T-helper 22 cell (primary cell): ENCODE data around the gene POLR2H.

Experiments
- DNase-seq: peaks from one replicate; pipeline ENCODE4 v3.0.0-alpha.2; 2020; ENCODE audit warnings: low read depth

The POLR2H gene

DNA sequence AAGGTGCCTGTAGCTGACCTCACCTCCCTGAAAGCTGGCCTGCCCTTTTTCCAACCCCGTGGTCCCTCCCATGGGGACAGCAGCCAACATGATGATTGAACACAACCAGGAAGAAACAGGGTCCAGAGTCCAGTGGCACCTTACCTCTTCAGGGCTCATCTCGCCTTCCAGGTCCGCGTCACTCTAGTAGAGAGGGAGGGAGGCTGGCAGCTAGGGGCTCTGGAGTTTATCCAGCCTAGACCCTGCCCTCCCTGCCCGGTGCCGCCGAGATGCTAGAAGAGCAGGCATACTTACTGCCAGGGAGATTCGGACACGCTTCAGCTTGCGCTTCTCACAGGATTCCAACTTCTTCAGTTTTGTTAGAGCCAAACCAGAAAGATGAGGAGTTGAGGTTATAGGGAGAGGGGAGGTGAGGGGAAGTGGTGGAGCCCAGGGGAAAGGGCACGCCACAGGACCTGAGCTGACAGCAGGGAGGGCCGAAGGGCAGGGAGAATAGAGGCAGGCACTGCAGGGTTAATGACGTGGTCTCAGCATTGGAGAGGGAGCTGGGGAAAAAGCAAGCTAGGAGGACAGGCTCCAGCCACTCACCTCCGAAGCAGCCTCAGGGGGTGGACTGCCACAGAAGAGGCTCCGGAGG is 9.2 kb upstream of the POLR2H start:
- DNase-seq, result no peak

DNA sequence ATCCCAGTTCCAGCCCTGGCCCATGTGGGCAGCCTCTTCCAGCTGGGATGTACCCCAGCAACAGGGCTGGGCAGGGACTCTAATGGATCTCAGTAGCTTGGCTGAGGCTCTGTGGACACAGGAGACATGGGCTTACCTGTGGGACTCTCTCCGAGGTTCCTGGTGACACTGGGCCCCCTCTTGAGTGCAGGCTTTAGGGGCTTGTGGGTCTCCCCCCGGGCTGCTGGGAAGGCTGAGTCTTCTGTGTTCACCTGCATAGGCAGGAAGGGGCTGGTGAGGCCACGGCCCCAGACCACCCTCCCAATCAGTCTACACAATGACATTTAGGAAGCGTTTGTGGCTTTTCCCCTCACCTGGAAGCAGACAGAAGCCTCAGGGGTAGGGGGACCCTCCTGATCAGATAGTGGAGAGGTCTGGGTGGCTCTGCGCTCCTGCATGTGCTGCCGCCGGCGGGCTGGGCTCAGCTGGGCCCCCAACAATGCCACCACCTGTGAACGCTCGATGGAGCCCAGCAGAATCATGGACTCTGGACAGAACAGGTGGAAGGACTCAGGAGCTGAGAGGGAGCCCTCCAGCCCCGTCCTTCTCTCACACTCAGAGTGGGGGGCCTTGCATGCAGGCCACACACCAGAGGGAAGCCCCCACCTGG is 8.5 kb upstream of the POLR2H start:
- no peak for DNase-seq

DNA sequence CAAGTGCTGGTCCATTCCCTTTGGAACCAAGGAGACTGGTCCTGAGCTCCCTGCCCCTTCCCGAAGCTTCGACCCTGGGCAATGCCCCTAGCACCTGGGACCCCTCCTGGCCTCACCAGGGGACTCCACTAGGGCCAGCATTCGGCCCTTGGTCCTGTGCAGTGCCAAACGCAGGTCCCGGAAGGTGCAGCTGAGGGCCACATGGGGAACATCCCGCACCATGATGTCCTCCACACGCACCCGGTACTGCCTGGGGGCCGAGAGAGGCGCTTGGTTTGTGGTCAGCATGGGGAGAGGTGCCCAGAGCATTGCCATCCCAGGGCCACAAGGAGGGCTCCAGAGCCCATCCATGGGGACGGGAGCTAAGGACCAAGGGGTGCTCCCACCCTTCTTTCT is 8.0 kb upstream of the POLR2H start:
- no peak for DNase-seq

DNA sequence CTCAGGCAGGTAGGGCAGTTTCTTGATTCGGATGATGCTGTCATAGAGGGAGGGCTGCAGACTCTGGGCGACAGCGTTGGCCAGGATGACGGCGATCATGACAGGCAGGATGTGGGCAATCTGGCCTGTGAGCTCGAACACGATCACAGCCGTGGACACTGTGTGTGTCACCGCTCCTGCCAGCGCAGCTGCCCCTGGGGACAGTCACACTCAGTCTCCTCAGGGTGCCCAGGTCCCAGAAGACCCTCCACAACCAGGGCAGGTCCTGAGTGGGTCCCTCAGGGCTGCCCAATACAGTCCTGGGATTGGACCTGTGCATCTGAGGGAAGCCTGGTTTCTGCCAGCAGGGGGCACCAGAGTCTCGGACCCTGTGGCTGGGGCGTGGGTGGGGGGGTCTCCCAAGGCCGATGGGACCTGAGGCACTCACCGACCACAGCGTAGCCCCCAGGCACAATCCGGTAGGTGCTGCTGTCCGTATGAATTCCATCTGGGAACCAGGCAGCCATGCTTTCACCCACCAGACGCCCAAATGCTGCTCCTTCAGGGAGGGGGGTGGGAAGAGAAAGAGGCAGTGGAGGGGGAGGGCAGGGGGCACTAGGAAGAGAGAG is 7.3 kb upstream of the POLR2H start:
- peak; percentile 18 for DNase-seq

DNA sequence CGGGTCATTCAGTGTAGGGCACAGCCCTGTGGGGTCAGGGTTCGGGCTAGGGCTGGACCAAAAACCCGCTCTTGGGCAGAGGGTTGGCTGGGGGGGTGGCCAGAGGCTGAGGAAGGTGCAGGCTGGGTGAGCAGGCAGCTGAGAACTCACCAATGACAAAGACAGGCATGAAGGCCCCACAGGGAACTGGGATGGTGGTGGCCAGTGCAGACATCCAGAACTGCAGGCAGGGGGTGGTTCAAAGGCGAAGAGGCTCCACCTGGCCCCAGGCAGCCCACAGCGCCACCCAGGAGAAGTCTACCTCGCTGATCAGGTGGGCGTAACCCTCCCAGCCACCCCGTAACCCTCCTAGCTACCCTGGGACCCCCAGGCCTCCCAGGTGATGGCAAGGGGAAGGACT is 6.8 kb upstream of the POLR2H start:
- no peak for DNase-seq

DNA sequence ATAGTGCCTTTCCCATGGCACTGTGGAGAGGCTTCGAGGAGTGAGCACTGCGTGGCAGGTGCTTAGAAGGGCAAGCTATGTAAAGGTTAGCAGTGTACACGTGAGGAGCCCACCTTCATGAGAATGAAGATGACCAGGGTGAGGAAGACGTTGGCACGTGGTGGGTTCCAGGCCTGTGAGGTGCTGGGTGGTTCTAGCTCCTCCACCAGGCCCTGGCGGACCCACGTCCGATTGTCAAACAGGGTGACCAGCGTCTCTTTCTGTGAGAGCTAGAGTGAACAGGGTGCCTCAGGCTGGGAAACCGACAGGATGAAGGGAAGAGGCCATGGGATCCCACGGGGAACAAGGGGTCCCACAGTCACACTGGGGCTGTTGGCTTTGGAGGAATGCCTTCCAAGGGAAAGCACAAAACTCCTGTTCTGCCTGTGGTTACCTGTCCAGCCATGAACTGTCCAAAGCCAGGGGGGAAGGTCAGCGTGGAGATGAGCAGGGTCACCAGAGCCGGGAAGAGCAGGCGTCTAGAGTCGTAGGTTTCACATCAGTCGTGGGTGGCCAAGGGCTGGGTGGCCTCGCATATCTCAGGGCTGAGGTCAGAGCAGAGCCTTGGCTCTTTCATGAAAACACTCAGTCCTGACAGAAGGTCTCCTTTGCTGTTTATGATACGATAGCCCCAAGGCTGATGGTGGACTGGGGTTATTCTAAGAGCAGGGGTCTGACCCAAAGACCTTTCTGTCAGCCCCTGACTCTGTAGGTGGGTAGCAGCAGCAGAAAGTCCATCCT is 6.1 kb upstream of the POLR2H start:
- no peak for DNase-seq

DNA sequence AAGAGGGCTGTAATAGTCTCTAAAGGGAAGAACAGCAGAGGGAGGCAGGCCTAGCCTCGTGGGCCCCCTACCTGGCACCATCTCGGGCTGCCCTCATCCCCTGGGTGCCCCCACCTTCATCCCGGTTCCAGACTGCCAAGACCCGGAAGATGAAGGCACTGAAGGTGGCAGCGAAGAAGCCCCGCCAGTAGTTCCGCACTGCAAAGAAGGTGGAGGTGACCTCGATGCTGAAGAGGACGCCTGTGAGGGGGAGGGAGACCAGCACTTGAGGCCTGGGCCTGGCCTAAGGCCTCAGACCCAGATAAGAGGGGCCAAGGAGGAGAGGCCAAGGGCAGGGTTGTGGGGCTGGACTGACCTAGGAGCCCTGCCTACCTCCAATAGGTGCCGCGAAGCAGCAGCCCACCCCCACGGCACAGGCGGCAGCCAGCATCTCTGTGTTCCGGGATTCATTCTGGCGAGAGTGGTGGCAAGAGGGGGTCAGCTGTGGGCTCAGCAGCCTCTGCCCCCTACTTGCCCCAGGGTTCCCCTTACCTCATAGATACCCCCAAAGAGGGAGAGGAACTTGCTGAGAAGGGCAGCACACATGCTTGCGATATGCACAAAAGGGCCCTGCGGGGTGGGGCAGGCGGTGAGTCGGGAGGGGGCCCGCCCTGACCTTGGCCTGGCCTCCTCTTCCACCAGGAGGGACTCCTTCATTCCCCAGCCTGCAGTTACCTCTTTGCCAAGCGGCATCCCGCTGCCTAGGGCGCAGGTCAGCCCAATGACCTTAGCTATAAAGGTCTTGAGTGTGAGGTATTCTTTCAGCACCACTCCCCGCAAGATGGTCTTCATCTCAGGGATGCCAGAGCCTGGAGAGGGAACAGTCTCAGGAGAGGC is 4.0 kb upstream of the POLR2H start:
- no peak for DNase-seq

DNA sequence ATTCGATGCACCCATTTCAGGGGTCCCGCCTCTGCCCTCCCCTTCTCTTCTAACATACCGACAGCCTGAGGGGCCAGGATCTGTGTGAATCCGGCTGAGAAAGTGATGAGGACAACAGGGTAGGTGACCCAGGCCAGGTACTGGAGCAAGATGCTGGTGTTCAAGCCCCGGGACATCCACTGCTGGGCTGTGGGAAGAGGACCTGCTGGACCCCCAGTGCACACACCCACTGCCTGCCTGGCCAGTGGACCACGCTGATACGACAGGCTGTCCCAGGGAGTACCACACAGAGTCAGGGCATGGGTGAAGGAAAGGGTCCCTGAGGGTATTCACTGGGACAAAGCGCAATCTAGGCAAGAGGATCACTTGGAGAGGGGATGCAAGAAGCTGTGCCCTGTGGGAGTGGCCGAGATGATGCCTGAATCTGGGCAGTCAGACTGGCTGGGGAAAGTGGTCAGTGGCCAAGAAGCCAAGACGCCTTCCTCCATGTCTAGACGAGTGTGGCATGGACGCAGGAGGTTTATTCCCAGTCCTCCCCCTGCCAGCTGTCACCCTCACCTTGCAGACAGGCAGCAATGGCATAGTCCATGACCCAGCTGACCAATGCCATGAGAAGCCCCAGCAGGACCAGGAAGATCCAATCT is 3.3 kb upstream of the POLR2H start:
- no peak for DNase-seq

DNA sequence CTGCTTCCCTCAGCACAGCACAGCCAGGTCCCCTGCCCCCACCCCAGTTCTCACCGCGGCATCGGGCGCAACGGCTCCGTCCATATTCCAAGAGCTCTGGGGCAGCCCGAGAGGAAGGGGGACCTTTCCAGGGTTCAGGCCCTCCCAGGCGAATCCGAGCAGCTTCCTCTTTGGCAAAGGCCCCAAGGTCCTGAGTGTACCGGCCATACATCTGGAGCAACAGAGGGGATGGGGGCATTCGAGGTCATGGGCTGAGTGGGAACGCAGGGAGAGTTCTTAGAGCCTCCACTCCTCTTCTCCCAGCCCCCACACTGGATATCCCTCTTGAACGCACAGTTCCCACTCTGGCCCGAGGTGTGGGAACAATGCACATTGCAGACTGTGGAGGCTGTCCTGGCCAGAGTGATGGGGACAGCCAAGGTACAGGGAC is 2.6 kb upstream of the POLR2H start:
- no peak for DNase-seq

DNA sequence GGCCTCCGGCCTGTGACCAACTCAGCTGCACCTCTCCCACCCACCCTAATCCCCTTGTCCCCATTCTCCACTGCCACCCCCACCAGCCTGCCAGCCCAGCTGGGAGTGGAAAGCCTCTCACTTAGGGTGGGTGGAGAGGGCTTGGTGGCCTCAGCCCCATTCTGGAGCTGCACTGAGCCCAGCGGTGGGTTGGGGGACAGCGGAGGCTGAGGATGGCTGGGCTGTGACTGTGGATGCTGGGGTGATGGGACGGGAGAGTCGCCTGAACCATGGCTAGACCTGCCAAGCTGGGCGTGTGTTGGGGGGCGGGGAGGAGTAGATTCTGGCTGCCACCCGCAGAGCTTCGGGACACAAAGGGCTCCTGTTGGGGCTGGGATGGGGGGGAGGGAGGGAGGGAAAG is 1.9 kb upstream of the POLR2H start:
- no peak for DNase-seq

DNA sequence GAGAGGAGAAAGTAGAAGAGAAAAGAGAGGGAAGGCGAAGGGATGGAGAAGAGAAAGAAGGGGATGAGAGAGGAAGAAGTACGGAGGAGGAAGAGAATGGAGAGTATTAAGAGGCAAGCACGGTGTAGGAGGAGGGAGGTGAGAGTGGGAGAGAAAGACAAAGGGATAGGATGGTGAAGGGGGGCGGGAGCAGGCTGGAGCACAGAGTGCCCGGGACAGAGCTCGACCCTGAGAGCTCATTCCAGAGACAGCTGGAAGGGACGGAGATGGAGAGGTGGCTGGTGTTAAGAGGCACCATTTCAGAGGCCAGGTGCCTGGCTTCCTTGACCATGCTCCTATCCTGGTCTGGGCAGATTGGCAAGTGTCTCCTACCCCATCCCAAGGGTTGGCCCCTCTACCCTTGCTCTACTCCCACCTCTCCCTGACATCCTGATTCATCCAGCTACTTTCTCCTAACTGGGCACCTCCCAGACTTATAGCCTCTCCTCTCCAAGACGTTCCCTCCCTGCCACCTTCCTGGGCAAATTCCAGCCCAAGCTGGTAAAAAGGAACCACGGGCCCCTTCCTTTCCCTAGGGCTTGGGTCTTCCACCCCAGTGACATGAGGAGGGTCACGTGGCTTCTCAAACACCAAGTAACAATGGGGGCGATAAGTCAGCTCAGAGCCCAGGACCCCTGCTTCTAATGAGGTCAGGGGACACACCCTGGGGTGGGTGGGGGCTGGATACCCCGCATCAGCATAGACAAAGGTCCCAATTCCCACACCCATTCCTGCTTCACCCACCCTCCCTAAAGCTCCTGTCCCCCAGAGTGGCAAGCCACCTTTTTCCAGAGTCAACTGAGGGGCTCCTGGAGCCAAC is 1.2 kb upstream of the POLR2H start:
- DNase-seq, result no peak

DNA sequence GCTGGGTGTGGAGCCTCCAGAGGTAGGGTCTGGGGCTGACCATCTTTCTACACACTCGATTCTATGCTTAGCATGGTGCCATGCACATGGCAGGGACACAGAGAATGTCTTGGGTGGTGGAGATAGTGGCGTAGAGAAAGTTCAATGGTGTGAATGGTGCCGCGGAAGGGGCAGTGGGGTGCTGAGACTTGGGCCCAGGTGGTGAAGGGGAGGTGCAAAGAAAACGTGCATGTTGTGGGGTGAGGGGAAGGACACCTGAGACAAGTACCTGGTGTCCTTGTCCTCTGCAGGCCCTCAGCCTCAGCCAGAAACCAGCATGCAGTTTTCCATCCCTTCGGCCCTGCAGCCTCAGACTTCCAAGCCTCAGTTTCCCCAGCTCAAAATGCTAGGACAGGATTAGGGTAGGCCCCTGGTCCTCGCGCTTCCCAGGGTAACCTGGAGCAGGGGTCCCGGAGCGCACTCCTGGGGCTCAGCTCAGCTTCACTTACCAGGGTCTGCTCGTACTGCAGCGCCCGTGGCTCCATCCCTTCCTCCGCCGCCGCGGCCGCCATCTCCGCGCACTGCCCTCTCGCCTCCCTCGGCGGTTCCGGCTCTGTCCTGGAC is 480 bp upstream of the POLR2H start:
- DNase-seq, result no peak

DNA sequence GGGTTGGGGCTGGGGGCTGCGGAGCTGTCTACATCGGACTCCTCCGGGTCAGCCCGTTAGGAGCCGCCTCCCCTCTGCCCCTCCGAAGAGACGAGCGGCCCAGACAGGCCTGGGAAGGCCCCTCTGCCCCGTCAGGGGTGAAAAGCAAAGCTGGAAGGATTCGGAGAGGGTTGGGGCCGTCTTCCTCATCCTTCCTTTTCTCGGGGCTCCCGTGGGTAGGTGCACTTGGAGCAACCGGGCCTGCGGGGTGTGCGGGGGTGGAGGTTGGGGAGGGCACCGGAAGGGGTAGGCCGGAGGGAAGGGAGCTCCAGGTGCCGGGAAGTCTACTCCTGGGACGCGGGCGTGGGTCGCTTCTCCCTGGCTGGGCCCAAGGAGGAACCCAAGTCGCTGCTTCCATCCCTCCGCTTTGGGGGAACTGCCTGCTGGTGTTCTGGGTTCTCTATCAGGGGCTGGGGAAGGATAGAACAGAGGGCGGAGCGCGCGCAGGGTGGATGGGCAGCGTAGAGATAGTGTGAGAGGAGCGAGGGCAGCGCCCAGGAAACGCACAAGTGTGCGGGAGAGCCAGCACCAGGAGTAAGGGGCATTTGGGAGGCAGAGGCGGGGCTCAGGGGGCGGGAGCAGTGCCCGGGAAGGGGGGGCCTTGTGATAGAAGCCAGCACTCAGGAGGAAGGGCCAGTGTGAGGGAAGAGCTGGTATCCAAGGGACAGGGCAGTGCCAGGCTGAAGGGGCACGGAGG is 590 bp downstream of the POLR2H start:
- DNase-seq, result peak; percentile 28

DNA sequence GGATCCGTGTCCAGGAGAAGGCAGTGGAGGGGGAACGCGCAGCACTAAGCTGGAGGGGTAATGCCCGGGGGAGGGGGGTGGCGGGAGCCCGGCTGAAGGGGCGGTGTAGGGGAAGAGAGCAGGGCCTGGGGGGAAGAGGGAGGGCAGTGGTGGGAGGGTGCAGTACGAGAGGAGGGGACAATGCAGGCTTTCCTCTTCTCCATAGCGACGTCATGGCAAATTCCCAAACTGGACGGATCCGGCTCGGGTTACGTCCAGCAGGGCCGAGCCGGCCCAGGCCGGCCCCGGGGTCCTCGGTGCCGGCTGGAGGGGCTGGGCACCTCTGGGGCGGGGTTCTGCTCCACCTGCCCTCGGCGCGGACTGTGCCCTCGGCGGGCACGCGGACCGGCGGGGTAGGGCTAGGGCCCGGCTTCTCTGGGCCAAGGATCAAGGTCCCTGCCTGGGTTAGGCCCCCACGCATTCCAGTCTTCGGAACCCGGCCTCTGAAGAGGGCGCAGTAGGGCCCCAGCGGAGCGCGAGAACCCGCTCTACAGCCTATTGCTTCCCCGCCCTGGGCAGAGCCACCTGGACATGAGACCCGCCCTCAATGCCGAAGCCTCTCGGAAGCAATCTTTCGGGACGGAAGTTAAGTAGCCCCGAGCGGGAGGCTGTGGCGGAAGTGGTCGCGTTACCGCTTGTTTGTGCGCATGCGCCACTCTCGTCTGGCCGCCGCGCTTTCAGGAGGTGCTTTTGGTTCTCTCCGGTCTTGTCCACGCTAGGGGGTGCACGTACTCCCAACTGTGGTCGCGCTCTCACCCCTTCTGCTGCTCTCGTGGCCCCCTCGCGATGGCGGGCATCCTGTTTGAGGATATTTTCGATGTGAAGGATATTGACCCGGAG is 1.4 kb downstream of the POLR2H start:
- peak; percentile 87 for DNase-seq

DNA sequence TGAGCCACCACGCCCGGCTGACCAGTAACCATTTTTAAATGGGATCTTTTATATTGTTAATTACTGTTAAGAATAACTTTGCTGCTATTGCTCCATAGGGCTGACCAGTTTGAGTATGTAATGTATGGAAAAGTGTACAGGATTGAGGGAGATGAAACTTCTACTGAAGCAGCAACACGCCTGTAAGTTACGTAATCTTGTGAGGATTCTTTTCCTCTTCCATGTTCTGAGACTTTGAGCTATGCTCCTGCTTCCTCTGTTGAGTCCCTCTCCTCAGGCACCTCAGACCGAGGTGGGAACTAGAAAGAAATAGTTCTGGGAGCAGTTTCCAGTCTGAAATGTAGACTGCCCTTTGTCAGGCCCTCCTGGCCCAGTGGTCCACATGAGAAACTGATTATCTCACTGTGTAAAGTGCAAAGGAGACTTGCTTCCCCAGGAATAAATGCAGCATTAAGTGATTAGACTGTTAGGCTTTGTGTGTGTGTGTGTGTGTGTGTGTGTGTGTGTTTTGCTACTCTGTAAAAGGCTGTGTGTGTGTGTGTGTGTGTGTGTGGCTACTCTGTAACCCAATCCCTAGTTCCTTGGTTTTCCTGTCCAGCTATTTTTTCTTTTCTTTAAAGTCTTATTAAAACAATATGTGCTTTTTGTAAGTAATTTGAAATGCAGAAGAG is 5.2 kb downstream of the POLR2H start:
- DNase-seq, result no peak

DNA sequence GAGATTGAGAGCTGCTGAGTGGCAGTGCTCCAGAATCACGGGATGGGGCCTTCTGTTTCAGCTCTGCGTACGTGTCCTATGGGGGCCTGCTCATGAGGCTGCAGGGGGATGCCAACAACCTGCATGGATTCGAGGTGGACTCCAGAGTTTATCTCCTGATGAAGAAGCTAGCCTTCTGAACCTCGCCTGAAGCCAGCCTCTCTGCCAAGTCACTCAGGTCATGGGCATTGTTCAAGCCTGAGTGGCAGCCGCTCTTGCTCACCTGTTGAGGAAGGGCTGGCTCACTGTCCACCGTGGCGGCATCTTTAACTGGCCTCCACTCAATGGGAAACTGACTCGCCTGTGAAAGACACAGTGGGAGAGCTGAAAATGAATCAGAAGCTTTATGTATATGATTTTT is 6.6 kb downstream of the POLR2H start:
- DNase-seq, result no peak

DNA sequence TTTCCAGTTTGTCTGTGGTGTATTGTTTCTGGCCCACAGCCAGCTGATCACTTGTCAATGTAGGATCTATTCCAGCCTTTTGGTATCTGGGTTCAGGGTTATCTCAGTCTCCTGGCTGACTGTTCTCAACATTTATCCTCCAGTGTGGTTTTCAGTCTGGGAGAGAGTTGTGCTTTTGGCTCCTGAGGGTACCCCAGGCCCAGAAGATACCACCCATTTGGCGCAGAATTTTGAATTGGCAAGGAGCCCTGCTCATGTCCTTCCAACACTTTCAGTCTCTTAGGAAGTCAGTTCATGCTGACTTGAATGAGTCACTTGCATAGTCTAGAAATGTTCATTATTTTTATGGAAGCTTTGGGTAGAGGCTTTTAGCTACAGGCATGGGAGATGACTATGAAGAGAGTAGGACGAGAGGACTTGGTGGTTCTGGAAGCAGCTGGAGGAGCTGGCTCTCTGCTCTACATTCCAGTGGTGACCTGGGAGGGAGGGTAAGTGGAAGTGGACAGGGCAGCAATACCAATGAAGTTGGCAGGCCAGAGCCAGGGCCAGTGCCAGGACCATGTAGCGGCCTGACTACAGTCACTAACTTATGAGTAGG is 7.2 kb downstream of the POLR2H start:
- no peak for DNase-seq
